ENCODE measurements around the gene MCM10.
"Not testable (repeated sequence)": the region's sequence is repeated elsewhere in the genome, so short reads cannot be mapped to it uniquely, and the experiment has no call there.

The MCM10 gene

GRCh38 chr10:13222566-13222965, 61.2 kb downstream of the MCM10 start:
- DNase-seq, result no peak

GRCh38 chr10:13223241-13223640, 61.9 kb downstream of the MCM10 start:
- no peak for DNase-seq

GRCh38 chr10:13224210-13224995, 63.0 kb downstream of the MCM10 start:
- no peak for DNase-seq

GRCh38 chr10:13225601-13226000, 64.2 kb downstream of the MCM10 start:
- no peak for DNase-seq

GRCh38 chr10:13227031-13227430, 65.7 kb downstream of the MCM10 start:
- DNase-seq, result no peak

- no peak for DNase-seq
Observed at GRCh38 chr10:13231190-13231589, 69.8 kb downstream of the MCM10 start.

GRCh38 chr10:13231808-13232207, 70.5 kb downstream of the MCM10 start:
- no peak for DNase-seq

- no peak for DNase-seq
Observed at GRCh38 chr10:13233358-13233757, 72.0 kb downstream of the MCM10 start.

GRCh38 chr10:13234172-13234571, 72.8 kb downstream of the MCM10 start, which contains the start of gene UCMA:
TSS of gene UCMA (minus strand) at chr10:13234374. CDS start at chr10:13234258, 116 bp downstream.
- DNase-seq, result no peak

GRCh38 chr10:13234736-13235135, 73.4 kb downstream of the MCM10 start:
- not testable (repeated sequence) for DNase-seq

GRCh38 chr10:13236638-13237037, 75.3 kb downstream of the MCM10 start:
- DNase-seq, result no peak

GRCh38 chr10:13238271-13239077, 77.1 kb downstream of the MCM10 start:
- DNase-seq, result no peak

GRCh38 chr10:13239923-13240322, 78.6 kb downstream of the MCM10 start:
- no peak for DNase-seq

GRCh38 chr10:13241613-13242012, 80.3 kb downstream of the MCM10 start:
- DNase-seq, result no peak

- DNase-seq, result not testable (repeated sequence)
Observed at GRCh38 chr10:13242260-13242659, 80.9 kb downstream of the MCM10 start.

GRCh38 chr10:13247246-13247645, 85.9 kb downstream of the MCM10 start:
- no peak for DNase-seq

GRCh38 chr10:13247784-13248183, 86.4 kb downstream of the MCM10 start:
- DNase-seq, result no peak

- no peak for DNase-seq
Observed at GRCh38 chr10:13253726-13254125, 92.4 kb downstream of the MCM10 start.

- no peak for DNase-seq
Observed at GRCh38 chr10:13256627-13257026, 95.3 kb downstream of the MCM10 start.

- DNase-seq, result no peak
Observed at GRCh38 chr10:13257621-13258140, 96.3 kb downstream of the MCM10 start.

Data from CD4-positive, alpha-beta T cell treated with Interleukin-6 for 4 hours (primary cell).